ENCODE results near the gene IFT43.

The IFT43 gene

DNA sequence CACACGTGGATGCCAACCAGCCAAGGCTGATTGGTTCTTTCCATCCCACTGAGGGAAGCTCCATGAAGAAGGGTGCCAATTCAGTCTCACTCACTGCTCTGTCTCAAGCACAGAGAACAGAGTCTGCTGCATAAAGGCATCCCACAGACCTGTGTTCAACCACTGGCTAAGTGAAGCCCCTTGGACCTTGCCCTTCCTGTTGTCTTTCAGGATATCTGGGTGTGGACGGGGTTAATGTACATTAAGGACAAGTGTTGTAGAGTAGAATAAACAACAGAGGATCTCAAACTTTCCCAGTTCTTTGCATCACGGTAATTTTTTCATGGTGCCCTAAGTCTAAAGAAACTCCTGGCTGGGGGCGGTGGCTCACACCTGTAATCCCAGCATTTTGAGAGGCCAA is 133.0 kb downstream of the IFT43 start:
- Mint-ChIP-seq H3K9me3 (no peaks in the 10 kb centered on the region), H3K36me3 (ENCODE audit: low read depth) (no peaks in the 10 kb centered on the region), H3K27ac (no peak overlapping the region), H3K27me3 (ENCODE audit: low read depth, poor library complexity) (peaks cover 33% of the 10 kb centered on the region), H3K4me3 (no peak overlapping the region), H3K4me1 (peaks cover 10% of the 10 kb centered on the region)
- TF ChIP-seq, protein P1, sequence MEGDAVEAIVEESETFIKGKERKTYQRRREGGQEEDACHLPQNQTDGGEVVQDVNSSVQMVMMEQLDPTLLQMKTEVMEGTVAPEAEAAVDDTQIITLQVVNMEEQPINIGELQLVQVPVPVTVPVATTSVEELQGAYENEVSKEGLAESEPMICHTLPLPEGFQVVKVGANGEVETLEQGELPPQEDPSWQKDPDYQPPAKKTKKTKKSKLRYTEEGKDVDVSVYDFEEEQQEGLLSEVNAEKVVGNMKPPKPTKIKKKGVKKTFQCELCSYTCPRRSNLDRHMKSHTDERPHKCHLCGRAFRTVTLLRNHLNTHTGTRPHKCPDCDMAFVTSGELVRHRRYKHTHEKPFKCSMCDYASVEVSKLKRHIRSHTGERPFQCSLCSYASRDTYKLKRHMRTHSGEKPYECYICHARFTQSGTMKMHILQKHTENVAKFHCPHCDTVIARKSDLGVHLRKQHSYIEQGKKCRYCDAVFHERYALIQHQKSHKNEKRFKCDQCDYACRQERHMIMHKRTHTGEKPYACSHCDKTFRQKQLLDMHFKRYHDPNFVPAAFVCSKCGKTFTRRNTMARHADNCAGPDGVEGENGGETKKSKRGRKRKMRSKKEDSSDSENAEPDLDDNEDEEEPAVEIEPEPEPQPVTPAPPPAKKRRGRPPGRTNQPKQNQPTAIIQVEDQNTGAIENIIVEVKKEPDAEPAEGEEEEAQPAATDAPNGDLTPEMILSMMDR (IDR thresholded peaks at IDR 0.05), result no peak
- no peak for DNase-seq

- H3K9me3 Mint-ChIP-seq, result no peaks in the 10 kb centered on the region
- no peak for DNase-seq
These were observed 135.7 kb downstream of the IFT43 start for GRCh38 chr14:76121089-76121748.

DNA sequence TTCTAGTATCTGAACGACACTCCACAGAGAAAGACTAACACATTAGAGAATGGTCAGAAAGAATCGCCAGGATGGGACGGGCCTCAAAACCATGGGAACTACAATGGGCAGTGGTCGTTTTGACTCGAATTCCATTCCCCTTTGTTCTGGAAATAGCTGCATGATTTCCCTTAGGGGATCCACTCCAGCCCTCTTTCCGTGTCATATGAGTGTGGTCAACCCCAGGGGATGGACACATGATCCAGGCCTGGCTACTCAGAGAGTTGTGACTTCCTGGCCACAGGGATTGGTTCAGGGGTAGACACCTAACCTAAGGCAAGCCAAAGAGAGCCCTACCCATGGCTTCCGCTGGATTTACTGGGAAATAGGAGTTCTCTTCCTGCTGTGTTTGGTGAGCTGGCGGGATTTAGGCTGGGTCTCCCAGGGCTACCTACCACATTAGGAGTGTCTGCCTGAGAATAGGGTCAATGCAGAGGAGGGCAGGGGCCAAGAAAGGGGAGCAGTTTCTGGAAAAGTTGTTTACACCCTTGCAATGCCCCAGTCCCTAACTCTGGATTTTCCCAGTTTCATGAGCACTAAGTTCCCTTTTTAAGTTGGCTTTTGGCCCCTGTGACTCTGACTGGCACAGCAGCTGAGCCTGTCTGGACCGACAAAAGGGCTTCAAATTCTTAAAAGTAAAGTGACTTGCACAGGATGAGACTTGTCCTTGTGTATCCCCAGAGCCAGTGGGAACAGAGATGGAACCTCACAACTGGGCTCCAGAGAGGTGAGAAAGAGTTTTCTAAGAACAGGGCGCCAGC is 138.1 kb downstream of the IFT43 start:
- no peak overlapping the region for H3K4me3 Mint-ChIP-seq
- TF ChIP-seq, protein P1 (IDR thresholded peaks at IDR 0.05), result no peak
- DNase-seq, result no peak
- peaks cover 31% of the 10 kb centered on the region for H3K4me1 Mint-ChIP-seq
- no peak overlapping the region for H3K27ac Mint-ChIP-seq
- peaks cover 24% of the 10 kb centered on the region for H3K27me3 Mint-ChIP-seq (ENCODE audit: low read depth, poor library complexity)
- no peaks in the 10 kb centered on the region for H3K36me3 Mint-ChIP-seq (ENCODE audit: low read depth)
- no peaks in the 10 kb centered on the region for H3K9me3 Mint-ChIP-seq

More at GRCh38 chr14:76121089-76121748, 135.7 kb downstream of the IFT43 start:
- H3K4me1 Mint-ChIP-seq, result peaks cover 31% of the 10 kb centered on the region
- TF ChIP-seq, protein P1 (IDR thresholded peaks at IDR 0.05), result no peak
- H3K27ac Mint-ChIP-seq, result no peak overlapping the region
- peaks cover 23% of the 10 kb centered on the region for H3K27me3 Mint-ChIP-seq (ENCODE audit: low read depth, poor library complexity)
- H3K4me3 Mint-ChIP-seq, result no peak overlapping the region
- no peaks in the 10 kb centered on the region for H3K36me3 Mint-ChIP-seq (ENCODE audit: low read depth)

DNA sequence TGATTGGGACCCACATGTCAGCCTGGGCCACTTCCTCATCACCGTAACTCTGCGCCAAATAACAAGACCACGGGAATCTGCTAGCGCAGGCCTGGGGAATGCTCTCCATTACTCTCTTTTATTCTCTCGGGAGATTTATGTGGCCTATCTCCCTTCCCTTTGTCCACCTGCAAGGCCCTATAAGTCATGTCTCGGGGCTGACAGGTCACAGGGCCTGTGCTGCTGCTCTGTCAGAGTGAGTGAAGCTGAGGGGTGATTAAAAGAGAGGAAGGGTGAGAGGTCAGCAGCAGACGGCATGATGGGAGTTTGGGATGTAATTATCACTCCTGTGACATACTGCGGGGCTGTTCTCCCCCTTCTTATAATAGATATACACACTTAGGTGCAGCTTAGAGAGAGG is 139.9 kb downstream of the IFT43 start:
- peak; percentile 43 for DNase-seq
- H3K27ac Mint-ChIP-seq, result no peak overlapping the region
- H3K9me3 Mint-ChIP-seq, result no peaks in the 10 kb centered on the region
- TF ChIP-seq, protein P1 (IDR thresholded peaks at IDR 0.05), result no peak
- peaks cover 31% of the 10 kb centered on the region for H3K4me1 Mint-ChIP-seq
- H3K4me3 Mint-ChIP-seq, result peak overlapping the region; percentile 1
- H3K36me3 Mint-ChIP-seq (ENCODE audit: low read depth), result no peaks in the 10 kb centered on the region
- H3K27me3 Mint-ChIP-seq (ENCODE audit: low read depth, poor library complexity), result peaks cover 38% of the 10 kb centered on the region

GRCh38 chr14:76126076-76126475 is 140.5 kb downstream of the IFT43 start:
- Mint-ChIP-seq H3K4me1 (peaks cover 35% of the 10 kb centered on the region), H3K4me3 (no peak overlapping the region), H3K9me3 (no peaks in the 10 kb centered on the region), H3K27me3 (ENCODE audit: low read depth, poor library complexity) (peaks cover 44% of the 10 kb centered on the region), H3K36me3 (ENCODE audit: low read depth) (no peaks in the 10 kb centered on the region), H3K27ac (no peak overlapping the region)
- TF ChIP-seq, protein P1 (IDR thresholded peaks at IDR 0.05), result no peak
- no peak for DNase-seq
